Gastrocnemius medialis (tissue), 4 donors: ENCODE results near the gene UTP11. TPM values are rescaled to one million over a fixed set of nuclear protein-coding genes. Genes with fewer than 3 reads are reported as not detected.
A peak's percentile ranks its signal among the peaks of the same experiment; 100 is the strongest.

ENCODE experiments used
- ATAC-seq, 2 donors: fragments of 150-250 bp; one replicate each; pipeline ENCODE4 v1.9.1; 2016
- DNase-seq, 2 donors: peaks; one replicate each; pipeline ENCODE4 v3.0.0-alpha.2; 2019
- H3K27ac ChIP-seq, 4 donors: fragments of 200-600 bp; sonication (generic); 1 replicate in 1 of 4; 2 replicates in 3 of 4; pipeline ENCODE4 v1.5.1; 2016 to 2018; ENCODE audit warnings: mild to moderate bottlenecking in 2 of 4, moderate library complexity in 1 of 4
- H3K27me3 ChIP-seq, 3 donors: fragments of 200-600 bp; sonication (generic) in 2 of 3; 1 replicate in 1 of 3; 2 replicates in 2 of 3; pipeline versions ENCODE4 v1.5.1 to v1.6.0; 2016 to 2019; ENCODE audit warnings: mild to moderate bottlenecking in 1 of 3, moderate library complexity in 1 of 3
- H3K36me3 ChIP-seq, 2 donors: fragments of 200-600 bp; sonication (generic) in 1 of 2; one replicate each; pipeline ENCODE4 v1.5.1; 2017 to 2018
- H3K4me1 ChIP-seq, 2 donors: fragments of 200-600 bp; sonication (generic) in 1 of 2; one replicate each; pipeline ENCODE4 v1.5.1; 2016 to 2017; ENCODE audit warnings: mild to moderate bottlenecking in 2 of 2
- H3K4me3 ChIP-seq, 4 donors: fragments of 200-600 bp; sonication (generic) in 3 of 4; 1 replicate in 1 of 4; 2 replicates in 3 of 4; pipeline ENCODE4 v1.5.1; 2016 to 2019; ENCODE audit warnings: mild to moderate bottlenecking in 2 of 4
- H3K9me3 ChIP-seq, 3 donors: fragments of 200-600 bp; sonication (generic) in 2 of 3; 1 replicate in 1 of 3; 2 replicates in 2 of 3; pipeline ENCODE4 v1.5.1; 2016 to 2019
- POLR2A ChIP-seq, 2 donors: fragments of 450-650 bp; IDR thresholded peaks; one replicate each; pipeline ENCODE4 v1.6.1; 2017; ENCODE audit warnings: antibody characterized with exemption in 2 of 2, mild to moderate bottlenecking in 2 of 2, moderate library complexity in 2 of 2
- in situ Hi-C, 4 donors: fragments of 200-750 bp; cut with MboI; loops; one replicate each; pipeline versions ENCODE4 v1.15.0 to v1.8.0; 2017; ENCODE audit warnings: low sequenced_read_pairs in 4 of 4
- intact Hi-C: fragments of 100-400 bp; cut with DNase I; formaldehyde crosslinking; loops from one replicate; pipeline ENCODE4 v1.15.1; 2023; ENCODE audit warnings: low total_unique reads
- total RNA-seq, 4 donors: library from RNA; depleted of rRNA; stranded (reverse); fragments of >200 nt; gene quantifications; one replicate each; pipeline versions ENCODE4 v1.1.0 to v1.2.3, GENCODE V29; 2016
- TF ChIP-seq, protein P1 (sequence below), 5 experiments: fragments of 450-650 bp in 3 of 5; fragments of 200-600 bp in 2 of 5; sonication (generic) in 2 of 5; IDR thresholded peaks in 4 of 5; conservative IDR thresholded peaks in 1 of 5; 1 replicate in 4 of 5; 2 replicates in 1 of 5; pipeline ENCODE4 v1.5.1; 2016 to 2019; ENCODE audit warnings: antibody characterized with exemption in 5 of 5, mild to moderate bottlenecking in 3 of 5, moderate library complexity in 3 of 5

The UTP11 gene
- total RNA-seq, 4 donors from 2014 or later, result 141 to 206 (median 186) TPM

DNA sequence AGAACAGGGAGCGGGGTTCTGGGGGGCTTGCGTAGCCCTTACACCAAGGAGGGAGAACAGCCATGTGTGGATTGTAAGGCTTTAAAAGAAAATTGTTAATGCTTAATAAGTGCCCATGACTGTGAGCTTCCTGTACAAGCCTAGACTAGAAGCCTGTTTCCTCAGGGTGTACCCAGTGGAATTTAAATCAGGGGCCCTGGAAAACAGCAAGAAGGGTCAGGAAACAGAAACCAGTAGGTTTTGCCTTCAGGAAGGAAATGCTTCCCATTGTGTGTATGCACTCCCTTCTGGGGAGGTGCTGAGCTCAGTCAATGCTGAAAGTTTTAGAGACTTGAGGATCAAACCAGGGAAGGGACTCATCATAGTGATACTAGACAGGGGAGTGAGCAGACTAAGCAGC is 12.7 kb downstream of the UTP11 start:
- ATAC-seq (no peak), DNase-seq (no peak)
- no peaks in the 10 kb centered on the region for H3K27me3 ChIP-seq
- in situ Hi-C loops, result no loop called here
- H3K9me3 ChIP-seq, result no peaks in the 10 kb centered on the region
- peaks cover 0 to 41% of the 10 kb centered on the region in 2 donors for H3K36me3 ChIP-seq
- H3K4me1 ChIP-seq, result peaks cover 87 to 89% of the 10 kb centered on the region in 2 donors
- intact Hi-C loops, result loop anchor here (5.0 to 10.0 kb wide), 2 partner anchors 78 to 330 kb away; partner anchors contain the start of genes CDCA8 and INPP5B
- peak overlapping the region; percentile 76 to 100 (median 84) for H3K27ac ChIP-seq
- TF ChIP-seq, protein P1, sequence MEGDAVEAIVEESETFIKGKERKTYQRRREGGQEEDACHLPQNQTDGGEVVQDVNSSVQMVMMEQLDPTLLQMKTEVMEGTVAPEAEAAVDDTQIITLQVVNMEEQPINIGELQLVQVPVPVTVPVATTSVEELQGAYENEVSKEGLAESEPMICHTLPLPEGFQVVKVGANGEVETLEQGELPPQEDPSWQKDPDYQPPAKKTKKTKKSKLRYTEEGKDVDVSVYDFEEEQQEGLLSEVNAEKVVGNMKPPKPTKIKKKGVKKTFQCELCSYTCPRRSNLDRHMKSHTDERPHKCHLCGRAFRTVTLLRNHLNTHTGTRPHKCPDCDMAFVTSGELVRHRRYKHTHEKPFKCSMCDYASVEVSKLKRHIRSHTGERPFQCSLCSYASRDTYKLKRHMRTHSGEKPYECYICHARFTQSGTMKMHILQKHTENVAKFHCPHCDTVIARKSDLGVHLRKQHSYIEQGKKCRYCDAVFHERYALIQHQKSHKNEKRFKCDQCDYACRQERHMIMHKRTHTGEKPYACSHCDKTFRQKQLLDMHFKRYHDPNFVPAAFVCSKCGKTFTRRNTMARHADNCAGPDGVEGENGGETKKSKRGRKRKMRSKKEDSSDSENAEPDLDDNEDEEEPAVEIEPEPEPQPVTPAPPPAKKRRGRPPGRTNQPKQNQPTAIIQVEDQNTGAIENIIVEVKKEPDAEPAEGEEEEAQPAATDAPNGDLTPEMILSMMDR (IDR thresholded peaks at IDR 0.05 in 4 of 5, conservative IDR thresholded peaks at IDR 0.05 in 1 of 5), result no peak
- TF ChIP-seq POLR2A (IDR thresholded peaks at IDR 0.05), result no peak
- no peak overlapping the region for H3K4me3 ChIP-seq

GRCh38 chr1:38025664-38026063 is 13.1 kb downstream of the UTP11 start:
- no peaks in the 10 kb centered on the region for H3K27me3 ChIP-seq
- in situ Hi-C loops, result no loop called here
- H3K27ac ChIP-seq, result peak overlapping the region; percentile 76 to 100 (median 84)
- DNase-seq (peak in 1 of 2 donors; percentile 61), ATAC-seq (peak; percentile 12 to 31)
- peaks cover 0 to 37% of the 10 kb centered on the region in 2 donors for H3K36me3 ChIP-seq
- peaks cover 86 to 89% of the 10 kb centered on the region in 2 donors for H3K4me1 ChIP-seq
- no peak overlapping the region for H3K4me3 ChIP-seq
- intact Hi-C loops, result loop anchor here (5.0 to 10.0 kb wide), 2 partner anchors 78 to 331 kb away; partner anchors contain the start of genes CDCA8 and INPP5B
- H3K9me3 ChIP-seq, result no peaks in the 10 kb centered on the region
- no peak for TF ChIP-seq POLR2A (IDR thresholded peaks at IDR 0.05)
- TF ChIP-seq, protein P1 (IDR thresholded peaks at IDR 0.05 in 4 of 5, conservative IDR thresholded peaks at IDR 0.05 in 1 of 5), result no peak

GRCh38 chr1:38026592-38027200 is 14.2 kb downstream of the UTP11 start:
- ATAC-seq, result no peak

DNA sequence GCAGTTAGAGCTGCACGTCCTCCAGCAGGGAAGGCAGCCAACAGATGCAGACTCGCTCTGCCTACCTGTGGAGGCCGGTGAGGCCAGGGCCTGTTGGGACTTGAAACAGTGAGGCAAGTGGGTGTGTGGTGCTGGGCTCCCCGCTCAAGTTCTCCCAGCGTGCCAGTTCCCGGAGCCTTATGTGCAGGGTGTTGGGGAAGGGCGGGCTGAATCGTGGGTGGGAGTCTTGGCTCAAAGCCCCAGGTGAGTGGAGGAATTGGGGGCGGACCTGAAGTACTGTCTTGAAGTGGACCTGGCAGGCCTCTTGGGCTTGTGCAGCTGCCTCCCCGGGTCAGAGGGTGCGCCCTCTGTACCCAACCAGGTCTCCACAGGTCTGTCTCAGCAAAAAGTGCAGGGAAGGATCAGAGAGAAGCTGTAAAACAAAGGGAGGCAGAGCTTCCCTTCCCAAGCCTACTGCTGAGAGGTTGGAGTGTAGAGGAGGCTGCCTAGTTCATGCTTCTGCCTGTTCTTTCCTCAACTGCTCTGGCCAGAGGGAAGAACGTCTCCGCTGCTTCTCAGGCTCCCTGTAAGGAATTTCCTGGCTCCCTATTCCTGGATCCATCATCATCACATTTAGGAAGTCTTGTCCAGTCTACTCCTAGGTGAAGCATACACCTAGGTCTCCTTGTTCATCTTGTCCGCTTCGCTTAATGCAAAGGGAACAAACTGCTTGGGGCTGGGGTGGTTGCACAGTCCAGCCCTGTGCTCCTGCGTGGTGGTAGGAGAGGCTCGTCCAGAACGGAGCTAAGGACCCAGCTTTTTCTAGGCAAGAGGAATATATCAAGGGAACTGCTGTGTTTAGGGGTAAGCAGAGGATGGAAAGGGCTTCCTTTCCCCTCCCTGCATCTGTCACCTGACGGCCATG is 14.9 kb downstream of the UTP11 start:
- DNase-seq (no peak), ATAC-seq (no peak)
- Histone ChIP-seq H3K27ac (peak overlapping the region; percentile 76 to 100 (median 84)), H3K9me3 (no peaks in the 10 kb centered on the region), H3K4me3 (no peak overlapping the region), H3K27me3 (no peaks in the 10 kb centered on the region), H3K4me1 (peaks cover 69 to 78% of the 10 kb centered on the region in 2 donors), H3K36me3 (peaks cover 0 to 27% of the 10 kb centered on the region in 2 donors)
- intact Hi-C loops, result loop anchor here (5.0 to 10.0 kb wide), 2 partner anchors 80 to 333 kb away; partner anchors contain the start of genes CDCA8 and INPP5B
- TF ChIP-seq, protein P1 (IDR thresholded peaks at IDR 0.05 in 4 of 5, conservative IDR thresholded peaks at IDR 0.05 in 1 of 5), result no peak
- TF ChIP-seq POLR2A (IDR thresholded peaks at IDR 0.05), result no peak
- in situ Hi-C loops, result no loop called here

More at GRCh38 chr1:38026592-38027200, 14.2 kb downstream of the UTP11 start:
- Histone ChIP-seq H3K27ac (peak overlapping the region; percentile 76 to 100 (median 84)), H3K27me3 (no peaks in the 10 kb centered on the region), H3K4me3 (no peak overlapping the region), H3K36me3 (peaks cover 0 to 27% of the 10 kb centered on the region in 2 donors), H3K9me3 (no peaks in the 10 kb centered on the region), H3K4me1 (peaks cover 76 to 86% of the 10 kb centered on the region in 2 donors)
- in situ Hi-C loops, result no loop called here
- TF ChIP-seq POLR2A (IDR thresholded peaks at IDR 0.05), result no peak
- TF ChIP-seq, protein P1 (IDR thresholded peaks at IDR 0.05 in 4 of 5, conservative IDR thresholded peaks at IDR 0.05 in 1 of 5), result peak; percentile 31 to 67 (median 49)
- intact Hi-C loops, result loop anchor here (5.0 to 10.0 kb wide), 2 partner anchors 79 to 332 kb away; partner anchors contain the start of genes CDCA8 and INPP5B
- DNase-seq, result peak in 1 of 2 donors; percentile 69
